Measurements from ENCODE around the gene DIABLO.

DNA sequence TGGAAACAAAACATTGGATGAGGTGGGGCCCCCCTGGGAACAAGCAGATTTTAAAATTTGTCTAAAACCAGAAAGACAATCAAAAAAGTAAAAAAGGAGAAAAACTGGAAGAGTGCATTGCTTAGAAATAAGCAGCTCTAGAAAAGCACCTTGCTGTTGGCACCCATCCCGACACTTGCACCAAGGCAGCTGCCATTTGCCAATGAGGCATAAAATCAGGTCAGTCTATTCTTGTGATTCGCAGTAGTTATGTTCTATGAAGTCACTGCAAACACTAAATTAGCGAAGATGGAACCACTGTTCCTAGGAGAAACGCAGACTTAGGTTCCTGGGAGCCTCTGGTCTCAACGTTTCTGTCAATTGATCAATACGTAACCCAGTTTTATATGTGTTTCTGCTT lies 24.2 kb upstream of the DIABLO start:
- TF ChIP-seq CTCF (IDR thresholded peaks at IDR 0.05) (no peak), RFX5 (IDR thresholded peaks at IDR 0.05; ENCODE audit: low read length) (no peak), EP300 (IDR thresholded peaks at IDR 0.05; ENCODE audit: borderline replicate concordance in 1 of 2, low read depth in 1 of 2, low read length in 1 of 2) (no peak), TAF1 (IDR thresholded peaks at IDR 0.05; ENCODE audit: borderline replicate concordance, low read depth, low read length) (no peak), RCOR1 (IDR thresholded peaks at IDR 0.05; ENCODE audit: low read length) (no peak), FOXM1 (IDR thresholded peaks at IDR 0.05; ENCODE audit: low read depth) (no peak), JUND (IDR thresholded peaks at IDR 0.05) (no peak), RXRA (IDR thresholded peaks at IDR 0.05; ENCODE audit: borderline replicate concordance, low read depth) (no peak), POLR2AphosphoS5 (IDR thresholded peaks at IDR 0.05; ENCODE audit: low read depth, low read length) (no peak), FOSL2 (IDR thresholded peaks at IDR 0.05; ENCODE audit: borderline replicate concordance, low read depth) (no peak), CHD2 (IDR thresholded peaks at IDR 0.05; ENCODE audit: low read length, partially characterized antibody) (no peak), YY1 (IDR thresholded peaks at IDR 0.05; ENCODE audit: low read depth) (no peak), EZH2phosphoT487 (IDR thresholded peaks at IDR 0.05; ENCODE audit: borderline replicate concordance, low read depth) (no peak)
- TF ChIP-seq, protein P1, sequence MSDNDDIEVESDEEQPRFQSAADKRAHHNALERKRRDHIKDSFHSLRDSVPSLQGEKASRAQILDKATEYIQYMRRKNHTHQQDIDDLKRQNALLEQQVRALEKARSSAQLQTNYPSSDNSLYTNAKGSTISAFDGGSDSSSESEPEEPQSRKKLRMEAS (IDR thresholded peaks at IDR 0.05; ENCODE audit: low read depth) = no peak
